Prostate gland (tissue), 2 donors: ENCODE results near the gene TIMMDC1.
"Not testable (repeated sequence)": the region's sequence is repeated elsewhere in the genome, so short reads cannot be mapped to it uniquely, and the experiment has no call there.

Experiments used
- POLR2A ChIP-seq: fragments of 450-650 bp; IDR thresholded peaks from one replicate; pipeline ENCODE4 v1.6.1; 2016; ENCODE audit warnings: antibody characterized with exemption, mild to moderate bottlenecking
- POLR2AphosphoS5 ChIP-seq: sonication (generic); formaldehyde crosslinking; IDR thresholded peaks from one replicate; pipeline ENCODE4 v1.6.1; 2017; ENCODE audit warnings: antibody characterized with exemption
- TF ChIP-seq, protein P1 (sequence below), 4 experiments: fragments of 200-600 bp in 2 of 4; fragments of 450-650 bp in 2 of 4; sonication (generic) in 2 of 4; IDR thresholded peaks; 1 replicate in 3 of 4; 2 replicates in 1 of 4; pipeline ENCODE4 v1.5.1; 2016 to 2019; ENCODE audit warnings: antibody characterized with exemption in 4 of 4, mild to moderate bottlenecking in 2 of 4, moderate library complexity in 2 of 4

GRCh38 chr3:119563334-119563733, 65.0 kb downstream of the TIMMDC1 start:
- TF ChIP-seq, protein P1, sequence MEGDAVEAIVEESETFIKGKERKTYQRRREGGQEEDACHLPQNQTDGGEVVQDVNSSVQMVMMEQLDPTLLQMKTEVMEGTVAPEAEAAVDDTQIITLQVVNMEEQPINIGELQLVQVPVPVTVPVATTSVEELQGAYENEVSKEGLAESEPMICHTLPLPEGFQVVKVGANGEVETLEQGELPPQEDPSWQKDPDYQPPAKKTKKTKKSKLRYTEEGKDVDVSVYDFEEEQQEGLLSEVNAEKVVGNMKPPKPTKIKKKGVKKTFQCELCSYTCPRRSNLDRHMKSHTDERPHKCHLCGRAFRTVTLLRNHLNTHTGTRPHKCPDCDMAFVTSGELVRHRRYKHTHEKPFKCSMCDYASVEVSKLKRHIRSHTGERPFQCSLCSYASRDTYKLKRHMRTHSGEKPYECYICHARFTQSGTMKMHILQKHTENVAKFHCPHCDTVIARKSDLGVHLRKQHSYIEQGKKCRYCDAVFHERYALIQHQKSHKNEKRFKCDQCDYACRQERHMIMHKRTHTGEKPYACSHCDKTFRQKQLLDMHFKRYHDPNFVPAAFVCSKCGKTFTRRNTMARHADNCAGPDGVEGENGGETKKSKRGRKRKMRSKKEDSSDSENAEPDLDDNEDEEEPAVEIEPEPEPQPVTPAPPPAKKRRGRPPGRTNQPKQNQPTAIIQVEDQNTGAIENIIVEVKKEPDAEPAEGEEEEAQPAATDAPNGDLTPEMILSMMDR (IDR thresholded peaks at IDR 0.05), result not testable (repeated sequence)
- not testable (repeated sequence) for TF ChIP-seq POLR2A, POLR2AphosphoS5
